Psoas muscle (tissue), 8 donors: ENCODE measurements around the gene AFF1. TPM values are rescaled to one million over a fixed set of nuclear protein-coding genes. Genes with fewer than 3 reads are reported as not detected.

Experiments
- ATAC-seq, 4 donors: fragments of 200-7000 bp; cut with Tn5 transposase; one replicate each; pipeline ENCODE4 v1.9.1; 2020; ENCODE audit warnings: moderate library complexity in 3 of 4, mild to moderate bottlenecking in 2 of 4
- DNase-seq, 2 donors: peaks; one replicate each; pipeline ENCODE4 v3.0.0-alpha.2; 2020
- H3K27ac ChIP-seq: fragments of 200-600 bp; one replicate; pipeline ENCODE4 v1.8.0; 2022
- H3K27me3 ChIP-seq, 3 donors: fragments of 200-600 bp in 1 of 3; one replicate each; pipeline versions ENCODE4 v1.6.1 to v1.8.0; 2013 to 2022; ENCODE audit warnings: low read length in 2 of 3, mild to moderate bottlenecking in 2 of 3, moderate library complexity in 1 of 3; ENCODE audit not compliant: insufficient read depth in 3 of 3
- H3K36me3 ChIP-seq, 2 donors: fragments of 200-600 bp in 1 of 2; one replicate each; pipeline versions ENCODE4 v1.6.1 to v1.8.0; 2013 to 2022; ENCODE audit warnings: low read depth in 1 of 2, mild to moderate bottlenecking in 1 of 2, moderate library complexity in 1 of 2; ENCODE audit not compliant: insufficient read depth in 1 of 2
- H3K4me1 ChIP-seq: fragments of 200-600 bp; one replicate; pipeline ENCODE4 v1.8.0; 2022
- H3K4me3 ChIP-seq: fragments of 200-600 bp; one replicate; pipeline ENCODE4 v1.8.0; 2022; ENCODE audit warnings: mild to moderate bottlenecking
- H3K9me3 ChIP-seq: fragments of 200-600 bp; one replicate; pipeline ENCODE4 v1.8.0; 2022
- CTCF ChIP-seq: fragments of 200-600 bp; IDR thresholded peaks from one replicate; pipeline ENCODE4 v1.8.0; 2022; ENCODE audit warnings: antibody characterized with exemption
- WGBS, 3 donors: extraction: QIAGEN DNeasy Blood & Tissue Kit; methylation state at CpG; one replicate each; pipeline versions ENCODE4 v1.1.6 to v1.1.7; 2013; 5-methylcytosine and 5-hydroxymethylcytosine counted together
- intact Hi-C, 2 donors: fragments of 100-400 bp; cut with DNase I; formaldehyde crosslinking; loops; one replicate each; pipeline versions ENCODE4 v1.11.0 to v1.14.2; 2022
- polyA plus RNA-seq, 3 donors: library from polyadenylated mRNA; stranded (reverse); fragments of 200-250 nt; gene quantifications; one replicate each; pipeline ENCODE4 v1.2.3, GENCODE V29; 2013
- total RNA-seq, 4 donors: library from RNA; stranded (reverse); fragmentation: NEBNext Ultra II Directional in 2 of 4; extraction: Animal tissue kit (Norgen Biotek cat#: 25700) in 2 of 4; gene quantifications; one replicate each; pipeline versions ENCODE4 v1.2.1 to v1.2.4, GENCODE V29; 2021 to 2023
- donor health status: healthy with polysubstance abuse.
- donor health status: DM: no; HTN: no; CAD: no; lungs with moderate emphysema.
- donor health status: Bipolar disorder and iron deficiency.
- donor health status: healthy.
- donor health status: DM: yes; HTN: yes; CAD: no.
- donor health status: DM: no; HTN: no; CAD: no.
- donor health status: DM: no; HTN: no; CAD: no.
- donor health status: DM: yes; HTN: yes; CAD: no.

AFF1 gene
- total and polyA plus RNA-seq, 7 donors = 62.7 to 171 (median 120) TPM

- Histone ChIP-seq H3K4me3 (no peak overlapping the region), H3K9me3 (no peaks in the 10 kb centered on the region), H3K4me1 (peaks cover 70% of the 10 kb centered on the region), H3K27ac (peak overlapping the region; percentile 90), H3K27me3 (no peaks in the 10 kb centered on the region), H3K36me3 (peaks cover 0 to 30% of the 10 kb centered on the region in 2 donors)
- no peak for DNase-seq
- 65 to 71% (median 66%) methylated on average over 3 of the region's 3 CpGs for WGBS, 3 donors
- no peak for TF ChIP-seq CTCF
- ATAC-seq = no peak
- intact Hi-C loops = loop anchor here in 1 of 2 donors (5.0 kb wide), 1 partner anchor 82 kb away; no protein-coding TSS in a partner anchor
Measured at GRCh38 chr4:87089368-87089767, 154.6 kb downstream of the AFF1 start.

GRCh38 chr4:87090305-87090704 lies 155.5 kb downstream of the AFF1 start:
- DNase-seq (no peak), ATAC-seq (no peak)
- 92 to 97% (median 96%) methylated on average over 3 of the region's 3 CpGs for WGBS, 3 donors
- intact Hi-C loops = loop anchor here (5.0 kb wide), 2 partner anchors 83 to 163 kb away; no protein-coding TSS in a partner anchor
- no peak for TF ChIP-seq CTCF
- Histone ChIP-seq H3K9me3 (no peaks in the 10 kb centered on the region), H3K36me3 (peaks cover 0 to 40% of the 10 kb centered on the region in 2 donors), H3K4me1 (peaks cover 61% of the 10 kb centered on the region), H3K4me3 (no peak overlapping the region), H3K27ac (peak overlapping the region; percentile 90), H3K27me3 (no peaks in the 10 kb centered on the region)

- intact Hi-C loops = loop anchor here (2.0 to 5.0 kb wide), 3 partner anchors 85 to 170 kb away; no protein-coding TSS in a partner anchor
- Histone ChIP-seq H3K4me1 (peaks cover 42% of the 10 kb centered on the region), H3K9me3 (no peaks in the 10 kb centered on the region), H3K27me3 (no peaks in the 10 kb centered on the region), H3K4me3 (no peak overlapping the region), H3K27ac (peak overlapping the region; percentile 81), H3K36me3 (peaks cover 0 to 43% of the 10 kb centered on the region in 2 donors)
- TF ChIP-seq CTCF = no peak
- DNase-seq (peak; percentile 61 to 83), ATAC-seq (peak; percentile 83 to 93 (median 88))
- 14 to 43% (median 23%) methylated on average over 4 of the region's 4 CpGs for WGBS, 3 donors
Measured at GRCh38 chr4:87092389-87093141, 157.8 kb downstream of the AFF1 start.

- no peaks in the 10 kb centered on the region for H3K9me3 ChIP-seq
- peak; percentile 62 for TF ChIP-seq CTCF
- 20 to 30% (median 21%) methylated on average over 4 of the region's 4 CpGs for WGBS, 3 donors
Measured at GRCh38 chr4:87093443-87094123, 158.8 kb downstream of the AFF1 start.

More at GRCh38 chr4:87093443-87094123, 158.8 kb downstream of the AFF1 start:
- Histone ChIP-seq H3K27ac (peak overlapping the region; percentile 81), H3K36me3 (peaks cover 0 to 43% of the 10 kb centered on the region in 2 donors), H3K27me3 (no peaks in the 10 kb centered on the region), H3K4me3 (no peak overlapping the region), H3K4me1 (peaks cover 32% of the 10 kb centered on the region)
- intact Hi-C loops = loop anchor here (2.0 to 5.0 kb wide), 3 partner anchors 86 to 171 kb away; no protein-coding TSS in a partner anchor
- peak; percentile 74 to 86 (median 74) for ATAC-seq
- no peak for DNase-seq
